Bladder microvascular endothelial cell (primary cell): ENCODE results near the gene RBP3. TPM values are rescaled to one million over a fixed set of nuclear protein-coding genes. Genes with fewer than 3 reads are reported as not detected.

Source experiments
- total RNA-seq: library from RNA; depleted of rRNA; stranded (reverse); fragments of >200 nt; gene quantifications from 2 replicates; pipeline ENCODE4 v1.2.3, GENCODE V29; 2014

The RBP3 gene
- not detected in 2 replicates for total RNA-seq

DNA sequence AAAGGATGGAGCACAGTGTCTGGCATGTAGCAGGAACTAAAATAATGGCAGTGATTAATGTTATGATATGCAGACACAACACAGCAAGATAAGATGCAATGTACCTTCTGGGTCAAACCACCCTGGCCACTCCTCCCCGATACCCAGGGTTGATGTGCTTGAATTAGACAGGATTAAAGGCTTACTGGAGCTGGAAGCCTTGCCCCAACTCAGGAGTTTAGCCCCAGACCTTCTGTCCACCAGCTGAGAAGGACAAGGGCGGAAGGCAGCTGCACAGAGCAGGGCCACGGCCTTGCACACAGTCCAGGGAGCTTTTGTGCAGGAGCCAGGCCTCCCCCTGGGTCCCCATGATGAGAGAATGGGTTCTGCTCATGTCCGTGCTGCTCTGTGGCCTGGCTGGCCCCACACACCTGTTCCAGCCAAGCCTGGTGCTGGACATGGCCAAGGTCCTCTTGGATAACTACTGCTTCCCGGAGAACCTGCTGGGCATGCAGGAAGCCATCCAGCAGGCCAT is at the start of gene RBP3:
TSS of gene RBP3 (plus strand) at position 226 of the 514 bp plus-strand sequence. CDS start at position 348, 122 bp downstream.

DNA sequence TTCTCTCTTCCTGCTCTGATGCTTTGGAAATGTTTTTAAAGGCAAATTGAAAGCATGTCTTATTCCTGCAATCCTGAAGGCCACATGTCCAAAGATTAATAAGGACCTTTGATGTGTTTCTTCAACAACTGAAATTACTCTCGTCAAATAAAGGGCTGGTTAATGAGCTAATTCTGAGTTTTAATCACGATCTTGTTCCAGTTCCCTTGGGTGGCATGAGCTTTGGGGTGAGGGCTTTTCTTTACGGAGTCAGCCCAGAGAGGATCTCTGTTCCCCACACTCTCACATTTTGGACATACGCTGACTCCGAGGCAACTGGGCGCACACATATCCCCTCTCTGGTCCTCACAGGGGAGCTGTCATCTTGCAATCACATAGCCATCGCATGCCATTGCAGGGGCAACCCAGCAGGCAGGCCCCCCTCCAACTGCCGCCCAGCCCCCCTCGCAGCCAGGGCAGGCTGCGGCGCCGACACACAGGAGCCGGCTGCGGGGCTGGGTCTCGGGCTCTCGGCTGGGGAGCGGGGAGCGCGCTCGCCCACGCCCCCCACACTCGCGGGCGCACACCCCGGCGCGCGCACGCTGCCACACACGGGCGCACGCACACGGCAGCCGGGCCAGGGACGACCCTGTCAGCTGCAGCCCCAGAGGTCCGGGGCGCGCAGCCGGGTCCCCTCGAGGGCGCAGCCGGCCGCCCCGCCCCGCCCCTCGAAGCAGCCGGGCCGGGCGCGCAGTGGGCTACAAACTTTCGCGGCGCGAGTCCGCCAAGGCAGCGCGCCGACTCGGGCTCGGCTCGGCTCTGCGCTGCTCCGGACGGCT is 48.3 kb upstream of the RBP3 start, which contains the start of gene GDF10:
TSS of gene GDF10 (plus strand) at position 587 of the 818 bp plus-strand sequence. CDS start 455 bp downstream, outside the sequence.

DNA sequence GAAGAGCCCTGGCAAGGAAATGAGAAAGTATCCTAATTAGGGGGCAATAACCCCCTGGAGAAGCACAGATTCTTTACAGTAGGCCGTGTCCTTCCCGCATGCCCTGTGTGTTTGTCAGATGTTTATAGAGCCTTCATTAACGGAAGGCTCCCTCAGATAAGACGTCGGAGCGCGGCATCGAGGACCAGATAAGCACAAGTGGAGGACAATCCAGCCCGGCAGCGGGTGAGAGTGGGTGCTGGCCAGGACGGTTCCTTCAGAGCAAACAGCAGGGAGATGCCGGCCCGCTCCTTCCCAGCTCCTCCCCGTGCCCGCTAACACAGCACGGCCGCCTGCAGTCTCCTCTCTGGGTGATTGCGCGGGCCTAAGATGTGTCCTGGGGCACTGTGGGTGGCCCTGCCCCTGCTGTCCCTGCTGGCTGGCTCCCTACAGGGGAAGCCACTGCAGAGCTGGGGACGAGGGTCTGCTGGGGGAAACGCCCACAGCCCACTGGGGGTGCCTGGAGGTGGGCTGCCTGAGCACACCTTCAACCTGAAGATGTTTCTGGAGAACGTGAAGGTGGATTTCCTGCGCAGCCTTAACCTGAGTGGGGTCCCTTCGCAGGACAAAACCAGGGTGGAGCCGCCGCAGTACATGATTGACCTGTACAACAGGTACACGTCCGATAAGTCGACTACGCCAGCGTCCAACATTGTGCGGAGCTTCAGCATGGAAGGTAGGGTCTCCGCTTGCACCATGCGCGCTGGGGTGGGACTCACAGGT is 25.7 kb upstream of the RBP3 start, which contains the start of gene GDF2:
TSS of gene GDF2 (plus strand) at position 155 of the 762 bp plus-strand sequence. CDS start at position 370, 215 bp downstream.

DNA sequence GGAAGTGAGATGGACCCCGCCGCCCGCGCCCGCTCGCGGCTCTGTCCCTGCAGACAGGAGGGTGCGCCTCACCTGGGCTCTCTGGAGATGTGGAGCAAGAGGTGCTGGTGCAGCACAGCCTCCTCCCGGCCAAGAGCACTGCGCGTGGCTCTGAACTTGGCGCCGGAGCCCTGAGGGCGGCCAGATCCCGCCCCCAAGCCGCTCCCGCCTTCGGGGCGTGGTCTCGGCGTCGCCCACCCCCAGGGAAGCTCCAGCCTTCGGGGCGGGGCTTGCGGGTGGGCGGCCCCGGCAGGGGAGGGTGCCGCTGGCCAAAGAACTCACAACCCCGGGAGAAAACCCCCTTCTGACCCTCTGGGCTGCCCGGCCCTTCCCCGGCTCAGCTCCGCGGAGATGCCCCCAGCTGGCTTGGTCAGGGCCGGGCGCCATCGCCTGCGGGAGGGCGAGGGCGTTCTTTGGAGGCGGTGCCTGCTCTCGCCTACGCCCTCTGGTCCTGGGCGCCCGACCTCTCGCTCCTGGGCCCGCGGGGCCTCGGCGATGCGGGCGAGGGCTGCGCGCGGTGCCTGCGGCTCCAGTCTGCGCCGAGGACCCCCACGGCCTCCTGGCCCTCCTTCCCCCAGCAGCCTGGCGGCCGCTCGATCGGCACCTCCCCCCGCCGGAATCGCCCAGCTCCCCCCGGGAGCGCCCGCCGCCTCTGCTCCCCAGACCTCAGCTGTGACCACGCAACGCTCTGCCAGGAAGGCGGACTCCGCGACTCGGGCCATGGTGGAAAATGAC is 36.2 kb downstream of the RBP3 start, which contains the start of gene ZNF488:
TSS of gene ZNF488 (minus strand) at position 146 of the 774 bp plus-strand sequence. CDS start 15,464 bp downstream, outside the sequence.

Other genes starting within 250 kb of the RBP3 start
- not detected in 2 replicates for gene GDF10, start 48.2 kb upstream of the RBP3 start, total RNA-seq
- gene GDF2, start 25.9 kb upstream of the RBP3 start, total RNA-seq = not detected in 2 replicates
- 0.13 TPM in 1 of 2 replicates, not detected in the other for gene ZNF488, start 35.9 kb downstream of the RBP3 start, total RNA-seq
- gene ANXA8, start 135.8 kb downstream of the RBP3 start, total RNA-seq = not detected in 2 replicates
- gene FAM25G, start 143.3 kb downstream of the RBP3 start, total RNA-seq = not detected in 2 replicates
- 0.16 and 1.8 TPM in 2 replicates for gene AGAP9, start 175.3 kb downstream of the RBP3 start, total RNA-seq